GM18907 (cell line): ENCODE results near the gene LHFPL2.

Source experiments
- ATAC-seq: cut with Tn5 transposase; IDR thresholded peaks from one replicate; pipeline ENCODE4 v1.9.1; 2021; ENCODE audit warnings: mild to moderate bottlenecking, moderate library complexity; ENCODE audit not compliant: unreplicated experiment

LHFPL2 gene

GRCh38 chr5:78547731-78548615 lies 100.6 kb downstream of the LHFPL2 start:
- no peak for ATAC-seq

GRCh38 chr5:78547183-78547582 lies 101.4 kb downstream of the LHFPL2 start:
- ATAC-seq = no peak

- ATAC-seq = no peak
These were observed 102.1 kb downstream of the LHFPL2 start for GRCh38 chr5:78546276-78546996.

- no peak for ATAC-seq
These were observed 103.2 kb downstream of the LHFPL2 start for GRCh38 chr5:78545406-78545805.

- ATAC-seq = no peak
These were observed 103.9 kb downstream of the LHFPL2 start for GRCh38 chr5:78544561-78545201.

- no peak for ATAC-seq
These were observed 104.7 kb downstream of the LHFPL2 start for GRCh38 chr5:78543916-78544315.

GRCh38 chr5:78543292-78543691 lies 105.3 kb downstream of the LHFPL2 start:
- ATAC-seq = no peak

- no peak for ATAC-seq
These were observed 106.2 kb downstream of the LHFPL2 start for GRCh38 chr5:78542321-78542840.

GRCh38 chr5:78541086-78541654 lies 107.4 kb downstream of the LHFPL2 start:
- no peak for ATAC-seq

GRCh38 chr5:78540335-78541085 lies 108.1 kb downstream of the LHFPL2 start:
- no peak for ATAC-seq

GRCh38 chr5:78538240-78538850 lies 110.2 kb downstream of the LHFPL2 start:
- no peak for ATAC-seq

GRCh38 chr5:78537821-78538220 lies 110.8 kb downstream of the LHFPL2 start:
- ATAC-seq = no peak

- ATAC-seq = no peak
These were observed 111.2 kb downstream of the LHFPL2 start for GRCh38 chr5:78537411-78537810.

GRCh38 chr5:78536661-78537196 lies 111.8 kb downstream of the LHFPL2 start:
- no peak for ATAC-seq

GRCh38 chr5:78534905-78535200 lies 113.7 kb downstream of the LHFPL2 start:
- ATAC-seq = no peak

- ATAC-seq = no peak
These were observed 114.2 kb downstream of the LHFPL2 start for GRCh38 chr5:78534148-78534904.

GRCh38 chr5:78533356-78533755 lies 115.2 kb downstream of the LHFPL2 start:
- no peak for ATAC-seq

- no peak for ATAC-seq
These were observed 118.1 kb downstream of the LHFPL2 start for GRCh38 chr5:78530342-78531096.
